NT2/D1 (cell line): ENCODE results near the gene JUN.

Experiments
- DNase-seq: peaks from one replicate; pipeline ENCODE4 v3.0.0-alpha.2; 2011; ENCODE audit warnings: low read depth, low spot score
- H3K27me3 ChIP-seq: 2 replicates; pipeline ENCODE4 v1.6.0; 2011; ENCODE audit warnings: mild to moderate bottlenecking; ENCODE audit not compliant: insufficient read length, insufficient read depth
- H3K36me3 ChIP-seq: 2 replicates; pipeline ENCODE4 v1.6.1; 2011; ENCODE audit warnings: mild to moderate bottlenecking, low read length, mixed read lengths; ENCODE audit not compliant: insufficient read depth, insufficient read length
- H3K4me1 ChIP-seq: 2 replicates; pipeline ENCODE4 v1.5.1; 2011; ENCODE audit not compliant: insufficient read depth, insufficient read length
- H3K4me3 ChIP-seq: 2 replicates; pipeline ENCODE4 v1.5.1; 2011; ENCODE audit warnings: low read depth; ENCODE audit not compliant: insufficient read length
- H3K9ac ChIP-seq: 2 replicates; pipeline ENCODE4 v1.6.0; 2011; ENCODE audit warnings: low read depth; ENCODE audit not compliant: insufficient read length
- H3K9me3 ChIP-seq: 2 replicates; pipeline ENCODE4 v1.5.1; 2011; ENCODE audit warnings: mild to moderate bottlenecking, low read length; ENCODE audit not compliant: insufficient read depth
- SUZ12 ChIP-seq: IDR thresholded peaks from 2 replicates; pipeline ENCODE4 v1.6.1; 2011; ENCODE audit not compliant: insufficient read length, insufficient read depth; ENCODE audit errors: extremely low read depth
- YY1 ChIP-seq: IDR thresholded peaks from 2 replicates; pipeline ENCODE4 v1.6.1; 2011; ENCODE audit not compliant: insufficient read length, insufficient read depth
- ZNF274 ChIP-seq: IDR thresholded peaks from 2 replicates; pipeline ENCODE4 v1.6.1; 2011; ENCODE audit warnings: mild to moderate bottlenecking, low read depth, low read length

JUN gene

DNA sequence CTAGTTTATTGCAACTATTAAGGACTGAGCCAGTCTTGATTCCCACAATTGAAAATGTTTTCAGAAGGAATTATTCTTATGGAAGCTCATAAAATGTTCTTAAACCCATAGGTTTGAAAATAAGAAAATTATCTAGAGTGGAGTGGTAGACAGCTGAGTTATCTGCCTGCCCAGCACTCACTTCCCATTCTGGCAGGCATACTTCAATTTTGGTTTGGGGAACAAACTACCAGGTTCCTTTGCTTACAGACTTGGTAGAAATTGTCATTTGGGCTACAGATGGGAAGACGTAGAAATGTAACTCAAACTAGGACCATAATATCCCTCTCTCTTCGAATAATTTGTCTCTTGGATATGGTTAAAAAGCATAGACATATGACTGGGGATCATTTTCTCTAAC lies 18.4 kb downstream of the JUN start:
- Histone ChIP-seq H3K4me3 (no peak overlapping the region), H3K27me3 (no peaks in the 10 kb centered on the region), H3K9me3 (no peaks in the 10 kb centered on the region), H3K4me1 (no peaks in the 10 kb centered on the region), H3K9ac (no peak overlapping the region), H3K36me3 (no peaks in the 10 kb centered on the region)
- TF ChIP-seq ZNF274 (no peak), SUZ12 (no peak), YY1 (no peak)
- no peak for DNase-seq

DNA sequence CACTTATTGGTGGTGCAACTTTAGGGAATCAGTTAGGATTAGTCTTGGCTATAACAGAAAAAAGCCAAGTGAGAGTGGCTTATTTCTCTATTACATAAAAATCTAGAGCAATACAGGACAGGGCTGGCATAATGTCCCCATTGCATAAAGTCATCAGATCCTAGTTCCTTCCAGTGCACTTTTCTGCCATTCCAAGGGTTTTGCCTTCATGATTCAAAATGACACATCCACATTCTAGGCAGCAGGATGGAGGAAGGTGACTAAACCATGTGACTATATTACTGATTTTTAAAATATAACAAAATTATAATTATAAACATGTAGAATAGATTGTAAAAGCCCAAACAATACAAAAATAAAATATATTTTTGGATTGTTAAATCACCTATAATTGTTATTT lies 18.8 kb downstream of the JUN start:
- no peak overlapping the region for H3K9ac ChIP-seq
- no peak for DNase-seq

DNA sequence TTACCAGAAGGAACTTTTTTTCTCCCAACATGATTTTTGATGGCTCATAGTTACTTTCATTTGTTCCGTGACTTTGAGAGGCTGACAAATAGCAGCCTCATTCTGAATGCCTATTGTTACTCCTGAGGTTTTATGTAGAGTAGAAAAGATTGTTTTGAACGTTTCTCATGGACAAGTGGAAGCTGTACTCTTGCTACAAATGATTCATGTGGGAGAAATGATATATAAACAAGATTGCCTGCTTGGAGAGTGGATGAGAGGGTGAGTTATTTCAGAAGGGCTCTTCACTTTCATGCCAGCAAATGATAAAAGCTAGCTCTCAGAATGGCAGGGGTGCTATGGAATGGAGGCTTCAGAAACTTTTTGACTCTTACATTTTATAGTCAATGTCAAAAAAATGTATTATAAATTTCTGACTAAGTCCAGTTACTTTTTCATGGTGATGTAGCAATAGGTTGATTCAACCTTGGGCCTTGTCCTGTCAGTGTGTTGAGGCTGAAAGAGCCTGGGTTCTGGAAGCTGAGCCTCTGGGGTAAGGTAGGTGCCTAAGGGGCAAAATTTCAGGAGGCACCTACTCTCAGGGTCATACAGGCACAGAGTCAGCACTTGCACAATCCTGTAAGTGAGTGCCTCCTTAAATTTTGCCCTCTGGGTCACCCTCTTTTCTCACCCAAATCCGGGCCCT lies 19.4 kb downstream of the JUN start:
- H3K4me3 ChIP-seq: no peak overlapping the region
- no peak for DNase-seq
- no peaks in the 10 kb centered on the region for H3K27me3 ChIP-seq
- no peak overlapping the region for H3K9ac ChIP-seq
- H3K4me1 ChIP-seq: no peaks in the 10 kb centered on the region
- H3K36me3 ChIP-seq: no peaks in the 10 kb centered on the region
- H3K9me3 ChIP-seq: no peaks in the 10 kb centered on the region
- TF ChIP-seq ZNF274 (no peak), SUZ12 (no peak), YY1 (no peak)

More for the DNA sequence above, 18.8 kb downstream of the JUN start:
- TF ChIP-seq SUZ12: no peak
- no peak for TF ChIP-seq ZNF274
- no peak for TF ChIP-seq YY1
- Histone ChIP-seq H3K4me3 (no peak overlapping the region), H3K4me1 (no peaks in the 10 kb centered on the region), H3K9me3 (no peaks in the 10 kb centered on the region), H3K27me3 (no peaks in the 10 kb centered on the region), H3K36me3 (no peaks in the 10 kb centered on the region)

DNA sequence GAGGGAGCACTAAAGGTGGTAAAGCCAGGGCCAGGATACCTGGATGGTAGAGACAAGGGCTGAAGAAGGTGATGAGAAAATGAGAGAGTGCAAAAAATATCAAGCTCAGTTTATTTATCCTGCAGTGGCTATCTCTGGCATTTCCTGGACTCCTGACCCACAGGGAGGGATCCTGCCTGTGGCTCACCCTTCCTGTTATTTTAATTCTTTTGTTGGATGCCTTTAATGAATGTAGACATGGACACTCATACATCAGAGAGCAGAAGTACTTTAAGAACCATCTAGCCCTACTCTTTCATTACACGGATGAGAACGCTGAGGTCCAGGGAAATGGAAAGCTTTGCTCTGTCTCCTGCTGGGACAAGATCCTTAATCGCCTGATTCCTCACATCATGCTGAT lies 20.6 kb downstream of the JUN start:
- DNase-seq: no peak
- TF ChIP-seq YY1 (no peak), SUZ12 (no peak)
- H3K9ac ChIP-seq: no peak overlapping the region

GRCh38 chr1:58762806-58763205 lies 21.0 kb downstream of the JUN start:
- no peak overlapping the region for H3K9ac ChIP-seq
- no peaks in the 10 kb centered on the region for H3K27me3 ChIP-seq
- H3K4me3 ChIP-seq: no peak overlapping the region
- TF ChIP-seq SUZ12 (no peak), ZNF274 (no peak), YY1 (no peak)
- H3K4me1 ChIP-seq: no peaks in the 10 kb centered on the region
- no peaks in the 10 kb centered on the region for H3K36me3 ChIP-seq
- no peaks in the 10 kb centered on the region for H3K9me3 ChIP-seq
- no peak for DNase-seq

More for the DNA sequence above, 20.6 kb downstream of the JUN start:
- no peaks in the 10 kb centered on the region for H3K4me1 ChIP-seq
- H3K9me3 ChIP-seq: no peaks in the 10 kb centered on the region
- H3K36me3 ChIP-seq: no peaks in the 10 kb centered on the region
- H3K27me3 ChIP-seq: no peaks in the 10 kb centered on the region
- no peak overlapping the region for H3K4me3 ChIP-seq

DNA sequence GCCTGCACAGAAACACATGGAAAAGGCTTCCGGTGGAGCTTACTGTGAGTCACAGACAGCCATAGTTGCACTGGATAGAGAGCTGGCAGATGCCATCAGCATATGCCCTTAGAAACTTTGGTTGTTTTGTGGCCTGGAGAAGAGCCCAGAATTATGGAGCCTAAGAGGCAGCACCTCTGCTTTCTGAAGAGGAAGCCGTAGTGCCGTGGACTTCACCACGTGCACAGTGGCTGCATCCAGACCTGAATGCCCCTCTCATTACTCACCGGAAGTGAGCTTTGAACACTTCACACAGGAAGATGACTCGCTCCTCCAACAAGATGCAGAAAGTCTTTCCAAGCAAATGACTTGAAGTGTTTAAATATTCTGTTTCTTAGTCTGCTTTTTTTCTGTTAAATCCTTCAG lies 28.4 kb downstream of the JUN start:
- Histone ChIP-seq H3K9me3 (no peaks in the 10 kb centered on the region), H3K9ac (no peak overlapping the region), H3K4me3 (no peak overlapping the region), H3K36me3 (no peaks in the 10 kb centered on the region), H3K27me3 (no peaks in the 10 kb centered on the region), H3K4me1 (peaks cover 4% of the 10 kb centered on the region)
- no peak for TF ChIP-seq SUZ12
- no peak for TF ChIP-seq ZNF274
- no peak for TF ChIP-seq YY1
- peak; percentile 22 for DNase-seq

DNA sequence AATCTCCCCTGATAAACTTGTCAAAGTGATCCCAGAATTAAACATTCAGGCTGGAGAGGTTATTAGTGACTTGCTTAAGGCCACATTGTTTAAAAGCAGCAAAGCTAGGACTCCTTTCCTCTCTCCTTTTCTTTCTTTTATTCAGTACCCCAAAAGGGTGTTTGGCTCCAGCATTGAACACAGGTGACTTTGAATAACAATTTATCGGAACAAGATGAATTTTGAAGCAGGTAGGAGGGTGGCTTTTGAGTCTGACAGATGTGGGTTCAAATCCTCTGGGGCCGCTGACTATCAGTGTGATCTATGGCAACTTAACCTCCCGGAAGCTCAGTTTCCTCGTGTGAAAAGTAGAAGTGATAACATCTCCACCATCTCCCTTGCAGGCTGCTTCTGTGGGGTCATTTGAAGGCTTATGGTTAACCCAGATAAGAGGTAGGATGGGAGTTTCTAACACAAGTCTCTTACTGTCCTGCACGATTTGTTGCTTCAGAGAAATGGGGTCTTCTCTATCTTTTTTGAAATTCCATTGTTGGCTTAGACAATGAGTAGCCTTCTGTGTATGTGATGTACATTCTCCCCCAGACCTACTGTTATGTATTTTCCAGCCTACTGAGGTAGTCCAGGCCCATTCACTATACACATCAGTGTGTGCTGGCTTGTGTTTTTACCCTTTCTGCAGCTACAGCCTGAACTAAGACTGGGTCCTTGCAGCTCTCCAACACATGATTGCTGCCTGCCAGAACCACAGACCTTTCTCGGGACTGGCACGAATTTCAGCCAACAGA lies 29.0 kb downstream of the JUN start:
- H3K36me3 ChIP-seq: no peaks in the 10 kb centered on the region
- no peak overlapping the region for H3K9ac ChIP-seq
- H3K9me3 ChIP-seq: no peaks in the 10 kb centered on the region

More for the DNA sequence above, 29.0 kb downstream of the JUN start:
- DNase-seq: no peak
- no peaks in the 10 kb centered on the region for H3K27me3 ChIP-seq
- TF ChIP-seq YY1 (no peak), ZNF274 (no peak), SUZ12 (no peak)
- H3K4me1 ChIP-seq: peaks cover 4% of the 10 kb centered on the region
- H3K4me3 ChIP-seq: no peak overlapping the region
